ENCODE data around the gene PDE12. TPM values are rescaled to one million over a fixed set of nuclear protein-coding genes. Genes with fewer than 3 reads are reported as not detected.

PDE12 gene
- total and polyA plus RNA-seq, 7 donors: 5.9 to 20.6 (median 16.3) TPM

DNA sequence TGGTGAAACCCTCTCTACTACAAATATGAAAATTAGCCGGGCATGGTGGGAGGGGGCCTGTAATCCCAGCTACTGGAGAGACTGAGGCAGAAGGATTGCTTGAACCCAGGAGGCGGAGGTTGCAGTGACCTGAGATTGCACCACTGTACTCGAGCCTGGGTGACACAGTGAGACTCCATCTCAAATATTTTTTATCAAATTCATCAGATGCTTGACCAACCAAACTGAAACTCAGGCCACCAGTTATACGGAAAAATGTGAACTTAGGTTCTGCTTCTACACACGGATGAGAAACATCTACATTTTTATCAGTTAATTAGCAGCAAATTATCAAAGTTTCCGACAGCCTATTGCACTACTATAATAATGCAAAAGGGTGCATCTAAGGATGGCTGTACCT is 36.2 kb downstream of the PDE12 start:
- WGBS, 3 donors: 62 to 68% (median 63%) methylated on average over 6 of the region's 6 CpGs
- Histone ChIP-seq H3K36me3 (ENCODE audit: insufficient read depth in 1 of 2, low read depth in 1 of 2) (no peaks in the 10 kb centered on the region), H3K4me1 (peaks cover 43% of the 10 kb centered on the region), H3K9me3 (no peaks in the 10 kb centered on the region), H3K4me3 (no peak overlapping the region), H3K27me3 (ENCODE audit: insufficient read depth in 3 of 3, low read length in 2 of 3) (no peaks in the 10 kb centered on the region), H3K27ac (no peak overlapping the region)
- TF ChIP-seq, protein P1, sequence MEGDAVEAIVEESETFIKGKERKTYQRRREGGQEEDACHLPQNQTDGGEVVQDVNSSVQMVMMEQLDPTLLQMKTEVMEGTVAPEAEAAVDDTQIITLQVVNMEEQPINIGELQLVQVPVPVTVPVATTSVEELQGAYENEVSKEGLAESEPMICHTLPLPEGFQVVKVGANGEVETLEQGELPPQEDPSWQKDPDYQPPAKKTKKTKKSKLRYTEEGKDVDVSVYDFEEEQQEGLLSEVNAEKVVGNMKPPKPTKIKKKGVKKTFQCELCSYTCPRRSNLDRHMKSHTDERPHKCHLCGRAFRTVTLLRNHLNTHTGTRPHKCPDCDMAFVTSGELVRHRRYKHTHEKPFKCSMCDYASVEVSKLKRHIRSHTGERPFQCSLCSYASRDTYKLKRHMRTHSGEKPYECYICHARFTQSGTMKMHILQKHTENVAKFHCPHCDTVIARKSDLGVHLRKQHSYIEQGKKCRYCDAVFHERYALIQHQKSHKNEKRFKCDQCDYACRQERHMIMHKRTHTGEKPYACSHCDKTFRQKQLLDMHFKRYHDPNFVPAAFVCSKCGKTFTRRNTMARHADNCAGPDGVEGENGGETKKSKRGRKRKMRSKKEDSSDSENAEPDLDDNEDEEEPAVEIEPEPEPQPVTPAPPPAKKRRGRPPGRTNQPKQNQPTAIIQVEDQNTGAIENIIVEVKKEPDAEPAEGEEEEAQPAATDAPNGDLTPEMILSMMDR (IDR thresholded peaks at IDR 0.05): no peak
- DNase-seq (no peak), ATAC-seq (no peak)
- intact Hi-C loops (cut with DNase I): loop anchor here in 1 of 2 donors (10.0 kb wide), 1 partner anchor 102 kb away; the partner anchor contains the start of gene DENND6A

DNA sequence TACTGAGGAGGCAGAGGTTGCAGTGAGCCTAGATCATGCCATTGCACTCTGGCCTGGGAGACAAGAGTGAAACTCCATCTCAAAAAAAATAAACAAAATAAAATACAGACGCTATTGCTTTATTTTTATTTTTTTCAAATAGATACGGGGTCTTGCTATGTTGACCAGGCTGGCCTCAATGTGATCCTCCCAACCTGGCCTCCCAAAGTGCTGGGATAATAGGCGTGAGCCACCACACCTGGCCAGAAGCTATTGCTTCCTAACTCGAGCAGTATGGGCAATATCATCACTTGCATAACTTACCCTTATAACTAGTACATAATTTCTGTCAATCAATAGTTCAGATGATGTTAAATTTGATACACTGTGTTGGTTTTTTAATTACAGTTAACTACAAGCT is 38.1 kb downstream of the PDE12 start:
- no peaks in the 10 kb centered on the region for H3K27me3 ChIP-seq (ENCODE audit: insufficient read depth in 3 of 3, low read length in 2 of 3)
- TF ChIP-seq, protein P1 (IDR thresholded peaks at IDR 0.05): no peak
- peaks cover 44% of the 10 kb centered on the region for H3K4me1 ChIP-seq
- DNase-seq (no peak), ATAC-seq (no peak)
- H3K4me3 ChIP-seq: peak overlapping the region; percentile 93
- intact Hi-C loops (cut with DNase I): loop anchor here in 1 of 2 donors (10.0 kb wide), 1 partner anchor 101 kb away; the partner anchor contains the start of gene DENND6A
- H3K9me3 ChIP-seq: no peaks in the 10 kb centered on the region
- peak overlapping the region; percentile 98 for H3K27ac ChIP-seq
- 71 to 81% (median 73%) methylated on average over 4 of the region's 4 CpGs for WGBS, 3 donors
- H3K36me3 ChIP-seq (ENCODE audit: insufficient read depth in 1 of 2, low read depth in 1 of 2): no peaks in the 10 kb centered on the region

- 34 to 55% (median 38%) methylated on average over 5 of the region's 5 CpGs for WGBS, 3 donors
- TF ChIP-seq, protein P1 (IDR thresholded peaks at IDR 0.05): no peak
- ATAC-seq (no peak), DNase-seq (no peak)
- Histone ChIP-seq H3K27me3 (ENCODE audit: insufficient read depth in 3 of 3, low read length in 2 of 3) (no peaks in the 10 kb centered on the region), H3K9me3 (no peaks in the 10 kb centered on the region), H3K36me3 (ENCODE audit: insufficient read depth in 1 of 2, low read depth in 1 of 2) (no peaks in the 10 kb centered on the region), H3K27ac (peak overlapping the region; percentile 98), H3K4me3 (peak overlapping the region; percentile 93), H3K4me1 (peaks cover 48% of the 10 kb centered on the region)
- intact Hi-C loops (cut with DNase I): loop anchor here in 1 of 2 donors (10.0 kb wide), 1 partner anchor 100 kb away; the partner anchor contains the start of gene DENND6A
These were observed 38.5 kb downstream of the PDE12 start for GRCh38 chr3:57594576-57594975.

DNA sequence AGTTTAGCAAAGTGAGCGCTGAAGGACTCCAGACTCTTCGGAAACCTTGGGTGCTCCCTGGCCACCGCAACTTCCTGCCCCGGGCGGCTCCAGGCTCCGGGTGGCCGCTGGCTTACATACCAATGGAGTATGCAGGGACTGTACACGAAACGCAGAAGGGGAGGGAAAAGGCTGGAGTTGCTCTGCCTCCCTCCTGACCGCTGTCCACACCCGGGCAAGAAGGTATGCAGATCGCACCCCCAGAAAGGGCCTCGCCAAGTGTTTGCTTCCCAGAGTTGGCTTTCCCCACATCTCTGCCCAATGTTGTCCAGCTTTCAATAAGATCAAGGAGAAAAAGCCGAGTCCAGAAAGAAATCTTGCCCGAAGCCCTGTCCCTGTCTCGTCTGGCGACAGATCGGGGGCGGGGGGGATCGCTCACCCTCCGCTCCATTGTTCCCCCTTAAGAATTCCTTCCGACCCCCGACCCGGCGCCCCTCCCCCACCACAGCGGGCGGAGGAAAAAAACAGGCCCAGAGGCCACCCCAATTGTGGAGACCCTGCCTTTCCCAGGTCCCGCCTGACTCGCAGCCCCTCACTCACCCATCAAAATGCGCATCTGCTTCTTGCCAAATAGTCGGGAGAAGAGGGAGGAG is 40.5 kb downstream of the PDE12 start:
- no peaks in the 10 kb centered on the region for H3K27me3 ChIP-seq (ENCODE audit: insufficient read depth in 3 of 3, low read length in 2 of 3)
- DNase-seq (peak; percentile 78 to 89), ATAC-seq (peak; percentile 54 to 76 (median 66))
- 0 to 1% (median 0%) methylated on average over 29 to 31 of the region's 31 CpGs for whole genome bisulfite sequencing, 3 donors
- H3K36me3 ChIP-seq (ENCODE audit: insufficient read depth in 1 of 2, low read depth in 1 of 2): no peaks in the 10 kb centered on the region
- peaks cover 49% of the 10 kb centered on the region for H3K4me1 ChIP-seq
- H3K9me3 ChIP-seq: no peaks in the 10 kb centered on the region
- H3K27ac ChIP-seq: peak overlapping the region; percentile 98
- H3K4me3 ChIP-seq: peak overlapping the region; percentile 93
- intact Hi-C loops (cut with DNase I): loop anchor here (2.0 to 10.0 kb wide), 4 partner anchors 39 to 98 kb away; partner anchors contain the start of genes DENND6A (in 2 of the 2) and PDE12 (in 2 of the 2)
- TF ChIP-seq, protein P1 (IDR thresholded peaks at IDR 0.05): no peak
